Dendritic cell treated with granulocyte-macrophage colony-stimulating factor and Interleukin-4, amounts not matched to agents 40 ng/mL and 50 ng/mL, for 4 days (primary cell): ENCODE measurements around the gene CEP44.
"Not testable (repeated sequence)": the region's sequence is repeated elsewhere in the genome, so short reads cannot be mapped to it uniquely, and the experiment has no call there.

Experiments
- H3K27ac Mint-ChIP-seq: one replicate; pipeline ENCODE4 v1.8.0; 2022; ENCODE audit warnings: mild to moderate bottlenecking, mixed read lengths
- H3K27me3 Mint-ChIP-seq: one replicate; pipeline ENCODE4 v1.8.0; 2022; ENCODE audit warnings: mild to moderate bottlenecking, mixed read lengths
- H3K36me3 Mint-ChIP-seq: one replicate; pipeline ENCODE4 v1.8.0; 2022; ENCODE audit warnings: low read depth, mixed read lengths
- H3K4me1 Mint-ChIP-seq: one replicate; pipeline ENCODE4 v1.8.0; 2022; ENCODE audit warnings: low read depth, mixed read lengths
- H3K4me3 Mint-ChIP-seq: one replicate; pipeline ENCODE4 v1.8.0; 2022; ENCODE audit warnings: mild to moderate bottlenecking, moderate library complexity, mixed read lengths
- H3K9me3 Mint-ChIP-seq: one replicate; pipeline ENCODE4 v1.8.0; 2022; ENCODE audit warnings: mixed read lengths
- intact Hi-C: fragments of 100-400 bp; cut with micrococcal nuclease; formaldehyde crosslinking; loops from one replicate; pipeline ENCODE4 v1.15.0; 2022

Gene CEP44, protein sequence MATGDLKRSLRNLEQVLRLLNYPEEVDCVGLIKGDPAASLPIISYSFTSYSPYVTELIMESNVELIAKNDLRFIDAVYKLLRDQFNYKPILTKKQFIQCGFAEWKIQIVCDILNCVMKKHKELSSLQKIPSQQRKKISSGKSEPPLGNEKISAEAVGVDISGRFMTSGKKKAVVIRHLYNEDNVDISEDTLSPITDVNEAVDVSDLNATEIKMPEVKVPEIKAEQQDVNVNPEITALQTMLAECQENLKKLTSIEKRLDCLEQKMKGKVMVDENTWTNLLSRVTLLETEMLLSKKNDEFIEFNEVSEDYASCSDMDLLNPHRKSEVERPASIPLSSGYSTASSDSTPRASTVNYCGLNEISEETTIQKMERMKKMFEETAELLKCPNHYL

DNA sequence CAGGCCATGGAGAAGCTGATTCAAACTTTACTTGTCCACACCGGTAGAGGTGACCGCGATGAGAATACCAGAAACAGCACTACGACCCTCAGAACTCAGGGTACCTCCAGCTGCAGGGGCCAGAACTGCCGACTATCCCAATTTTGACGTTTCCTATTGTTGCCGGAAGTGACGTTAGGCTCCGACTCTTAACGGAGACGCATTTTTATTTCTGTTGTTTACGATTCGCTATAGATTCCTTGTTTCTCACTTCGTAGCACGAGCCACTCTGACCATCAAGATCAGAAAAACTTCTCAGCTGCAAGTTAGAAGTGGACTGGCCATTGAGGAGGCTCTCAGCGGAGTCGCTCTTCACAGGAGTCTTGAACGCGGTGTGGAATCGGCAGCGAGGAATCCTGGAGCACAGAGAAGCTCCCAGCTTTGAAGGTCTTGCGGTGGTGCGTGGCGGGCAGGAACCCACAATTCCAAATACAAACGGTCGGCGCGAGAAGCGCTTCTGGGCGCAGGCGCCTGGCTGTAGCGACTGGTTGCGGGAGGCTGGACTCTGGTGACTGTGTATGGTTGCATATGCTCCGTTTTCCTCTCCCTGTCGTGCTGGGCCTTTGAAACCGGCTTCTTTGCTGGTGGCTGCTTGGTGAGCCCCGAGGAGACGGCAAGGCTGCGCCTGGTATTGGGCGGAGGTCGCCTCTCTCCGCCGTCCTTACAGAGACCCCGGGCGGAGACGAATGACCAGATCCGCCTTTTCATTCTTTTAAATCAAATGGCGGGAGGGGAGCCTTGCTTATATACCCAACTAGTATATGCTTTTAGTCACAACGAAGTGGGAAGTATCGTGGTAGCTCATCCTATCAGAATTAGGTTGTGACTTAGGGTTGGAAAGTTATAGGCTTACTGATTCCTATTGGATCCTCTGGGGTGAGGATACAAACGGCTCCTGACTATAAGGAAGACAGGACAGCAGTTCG is at the start of gene CEP44, which contains the start of gene FBXO8:
CEP44 (plus strand) TSS at position 405 of the 965 bp plus-strand sequence. CDS start 15,211 bp downstream, outside the sequence.
FBXO8 (minus strand) TSS at position 161 of the 965 bp plus-strand sequence. CDS start 20,575 bp downstream, outside the sequence.
- Mint-ChIP-seq H3K9me3 (no peaks in the 10 kb centered on the region), H3K36me3 (peaks cover 36% of the 10 kb centered on the region), H3K27ac (peak within 1 kb of the TSS; percentile 100), H3K4me3 (peak within 1 kb of the TSS; percentile 93), H3K4me1 (peaks cover 50% of the 10 kb centered on the region), H3K27me3 (no peaks in the 10 kb centered on the region)
- intact Hi-C loops = loop anchor here (2.0 to 10.0 kb wide), 4 partner anchors 17 to 915 kb away; no protein-coding TSS in a partner anchor

DNA sequence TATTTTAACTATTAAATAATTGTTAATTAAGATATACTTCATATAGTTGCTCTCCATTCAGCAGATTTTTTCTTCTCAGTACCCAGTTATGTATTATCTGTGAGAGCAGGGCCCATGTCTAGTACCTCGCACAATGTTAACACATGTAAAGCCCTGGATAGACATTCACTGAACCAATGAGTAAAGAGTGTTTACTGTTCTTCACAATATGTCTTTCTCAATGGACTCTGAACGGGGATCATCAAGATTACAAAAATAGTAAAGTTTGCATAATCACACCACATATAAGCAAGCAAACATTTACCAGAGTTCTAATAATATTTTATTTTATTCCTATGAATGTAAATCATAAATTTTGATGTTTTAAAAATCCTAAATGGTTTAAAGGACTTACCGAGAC is 47.4 kb upstream of the CEP44 start:
- H3K4me1 Mint-ChIP-seq = no peaks in the 10 kb centered on the region
- no peaks in the 10 kb centered on the region for H3K9me3 Mint-ChIP-seq
- intact Hi-C loops = no loop called here
- H3K4me3 Mint-ChIP-seq = no peak overlapping the region
- H3K27ac Mint-ChIP-seq = no peak overlapping the region
- no peaks in the 10 kb centered on the region for H3K27me3 Mint-ChIP-seq
- H3K36me3 Mint-ChIP-seq = peaks cover 35% of the 10 kb centered on the region

DNA sequence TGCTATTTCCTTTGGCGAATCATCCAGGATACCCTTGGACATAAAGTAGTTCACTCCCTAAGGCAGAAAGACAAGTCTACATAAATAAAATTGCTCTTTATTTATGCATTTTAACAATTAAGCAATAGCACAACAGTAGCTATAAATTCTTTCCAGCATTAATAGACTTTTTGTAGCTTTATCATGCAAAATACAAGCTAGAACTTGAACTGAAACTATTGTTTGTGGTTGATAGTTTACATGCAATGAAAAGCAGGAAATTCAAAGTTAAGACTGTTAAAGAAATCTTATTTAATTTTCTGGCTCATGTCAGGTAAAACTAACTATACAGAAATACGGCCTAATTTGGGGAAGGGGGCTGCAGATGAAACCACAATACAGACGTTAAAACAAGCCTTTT is 42.5 kb upstream of the CEP44 start:
- H3K27me3 Mint-ChIP-seq = no peaks in the 10 kb centered on the region
- intact Hi-C loops = loop anchor here (5.0 kb wide), 1 partner anchor 56 kb away; no protein-coding TSS in a partner anchor
- H3K27ac Mint-ChIP-seq = no peak overlapping the region
- peaks cover 14% of the 10 kb centered on the region for H3K36me3 Mint-ChIP-seq
- H3K4me3 Mint-ChIP-seq = no peak overlapping the region
- no peaks in the 10 kb centered on the region for H3K4me1 Mint-ChIP-seq
- no peaks in the 10 kb centered on the region for H3K9me3 Mint-ChIP-seq

DNA sequence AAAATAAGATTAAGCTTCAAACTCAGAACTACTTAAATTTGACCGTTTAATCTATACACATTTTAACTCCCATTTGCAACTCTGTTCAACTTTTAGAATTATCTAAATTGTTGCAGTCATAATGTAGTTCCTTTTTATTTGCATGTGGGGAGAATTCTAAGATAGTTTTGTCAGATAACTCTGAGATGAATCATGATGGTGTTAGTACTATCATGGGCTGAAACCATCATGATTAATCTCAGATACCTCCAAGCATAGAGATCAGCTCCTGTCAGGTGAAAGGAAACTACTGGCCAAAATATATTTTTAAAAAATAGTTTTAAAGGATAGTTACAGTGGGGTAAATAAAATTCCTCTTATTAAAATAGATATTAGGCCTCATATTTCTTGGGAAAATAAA is 39.3 kb upstream of the CEP44 start:
- Mint-ChIP-seq H3K4me3 (no peak overlapping the region), H3K27ac (no peak overlapping the region), H3K36me3 (peaks cover 6% of the 10 kb centered on the region), H3K9me3 (no peaks in the 10 kb centered on the region), H3K4me1 (no peaks in the 10 kb centered on the region), H3K27me3 (no peaks in the 10 kb centered on the region)
- intact Hi-C loops = loop anchor here (5.0 kb wide), 1 partner anchor 53 kb away; no protein-coding TSS in a partner anchor

DNA sequence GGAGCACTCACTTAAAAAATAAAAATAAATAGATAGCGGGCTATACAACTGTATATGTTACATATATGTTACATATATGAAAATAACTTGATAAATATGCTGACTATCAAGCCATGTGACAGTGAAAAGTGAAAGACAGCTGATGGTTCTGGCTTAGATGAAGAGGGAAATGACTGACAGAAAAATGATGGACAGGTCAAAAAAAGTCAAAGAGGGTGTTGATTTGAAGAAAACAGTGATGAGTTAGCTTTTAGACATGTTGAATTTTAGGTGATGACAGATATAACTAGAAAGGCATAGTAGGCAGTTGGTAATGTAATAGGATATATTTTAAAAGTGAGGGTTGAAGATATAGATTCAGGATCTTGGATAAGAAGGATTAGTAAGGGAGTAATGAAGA is 38.0 kb upstream of the CEP44 start:
- no peaks in the 10 kb centered on the region for H3K4me1 Mint-ChIP-seq
- intact Hi-C loops = no loop called here
- H3K9me3 Mint-ChIP-seq = no peaks in the 10 kb centered on the region
- H3K36me3 Mint-ChIP-seq = peaks cover 15% of the 10 kb centered on the region
- H3K27me3 Mint-ChIP-seq = no peaks in the 10 kb centered on the region
- H3K27ac Mint-ChIP-seq = no peak overlapping the region
- H3K4me3 Mint-ChIP-seq = no peak overlapping the region

DNA sequence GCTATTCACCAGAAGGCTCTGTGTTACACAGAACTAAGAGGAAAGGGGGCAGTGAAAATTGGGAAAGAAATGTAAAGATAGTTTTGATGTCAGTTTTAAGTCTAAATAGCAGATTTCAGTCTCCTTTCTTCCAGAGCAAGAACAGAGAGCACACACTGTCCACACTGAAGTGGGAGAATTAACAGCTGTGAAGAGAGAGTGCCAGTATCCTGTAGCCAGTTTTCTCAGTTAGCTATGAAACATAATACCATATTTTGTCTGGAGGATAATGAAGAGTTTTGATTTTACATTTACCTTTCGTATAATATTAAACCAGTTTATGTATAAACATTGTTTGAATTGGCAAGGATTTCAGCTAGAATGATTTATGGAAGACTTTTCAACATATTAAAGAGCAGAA is 35.3 kb upstream of the CEP44 start:
- Mint-ChIP-seq H3K36me3 (peaks cover 16% of the 10 kb centered on the region), H3K4me3 (no peak overlapping the region), H3K27me3 (no peaks in the 10 kb centered on the region), H3K9me3 (no peaks in the 10 kb centered on the region), H3K27ac (no peak overlapping the region), H3K4me1 (no peaks in the 10 kb centered on the region)
- intact Hi-C loops = no loop called here

DNA sequence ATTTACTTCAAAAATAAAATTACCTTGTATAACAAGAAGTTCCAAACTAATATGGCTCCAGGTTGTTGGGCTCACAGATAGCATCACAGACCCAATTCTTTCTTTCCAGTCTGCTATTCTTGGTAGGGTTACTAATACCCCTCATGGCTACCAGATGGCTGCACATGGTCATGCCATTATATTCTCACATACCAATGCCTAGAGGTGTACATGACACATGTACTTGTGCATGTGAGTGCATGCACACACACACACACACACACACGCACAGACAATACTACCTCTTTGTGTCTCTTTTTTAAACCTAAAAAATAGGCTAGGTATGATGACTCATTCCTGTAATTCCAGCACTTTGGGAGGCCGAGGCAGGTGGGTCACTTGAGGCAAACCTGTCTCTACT is 31.3 kb upstream of the CEP44 start:
- no peak overlapping the region for H3K4me3 Mint-ChIP-seq
- intact Hi-C loops = no loop called here
- H3K9me3 Mint-ChIP-seq = no peaks in the 10 kb centered on the region
- no peaks in the 10 kb centered on the region for H3K27me3 Mint-ChIP-seq
- H3K4me1 Mint-ChIP-seq = no peaks in the 10 kb centered on the region
- H3K36me3 Mint-ChIP-seq = peaks cover 16% of the 10 kb centered on the region
- H3K27ac Mint-ChIP-seq = no peak overlapping the region

DNA sequence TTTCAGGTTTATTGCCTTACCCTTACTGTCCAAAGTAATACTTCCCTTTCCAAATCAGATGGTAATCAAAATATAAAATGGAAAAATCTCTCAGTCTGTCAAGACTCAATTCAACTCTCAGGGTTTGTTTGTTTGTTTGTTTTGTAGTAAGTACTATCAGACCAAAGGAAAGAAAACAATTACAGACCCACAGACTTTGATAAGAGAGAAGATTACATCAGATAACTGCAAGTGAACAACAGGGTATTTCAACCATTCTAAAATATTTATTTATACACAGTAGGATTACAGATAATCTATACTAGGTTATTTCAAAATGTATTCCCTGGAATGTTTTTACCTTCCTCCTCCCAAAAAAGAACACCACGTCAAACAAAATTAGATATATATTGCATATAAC is 29.1 kb upstream of the CEP44 start:
- Mint-ChIP-seq H3K9me3 (no peaks in the 10 kb centered on the region), H3K27me3 (no peaks in the 10 kb centered on the region), H3K4me1 (no peaks in the 10 kb centered on the region), H3K4me3 (no peak overlapping the region), H3K36me3 (peaks cover 21% of the 10 kb centered on the region), H3K27ac (no peak overlapping the region)
- intact Hi-C loops = no loop called here

DNA sequence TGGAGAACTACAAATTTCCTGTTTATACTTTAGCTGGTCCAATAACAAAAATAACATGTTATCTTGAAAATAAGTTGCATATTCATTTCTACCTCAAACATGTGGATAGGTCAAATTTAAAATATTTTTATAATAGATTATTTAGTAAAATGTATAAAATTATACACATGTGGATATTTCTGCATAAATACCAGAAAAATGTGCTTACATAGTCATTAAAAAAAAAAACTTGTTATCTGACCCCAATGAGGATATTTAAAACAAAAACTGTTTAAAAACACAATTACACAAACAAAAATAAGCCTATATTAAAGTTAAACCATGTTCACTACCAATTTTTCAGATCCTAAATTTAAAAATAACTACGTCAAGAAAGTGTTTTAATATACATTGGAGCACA is 28.3 kb upstream of the CEP44 start:
- H3K9me3 Mint-ChIP-seq = no peaks in the 10 kb centered on the region
- H3K27ac Mint-ChIP-seq = no peak overlapping the region
- intact Hi-C loops = no loop called here
- H3K4me3 Mint-ChIP-seq = no peak overlapping the region
- no peaks in the 10 kb centered on the region for H3K4me1 Mint-ChIP-seq
- no peaks in the 10 kb centered on the region for H3K27me3 Mint-ChIP-seq
- peaks cover 16% of the 10 kb centered on the region for H3K36me3 Mint-ChIP-seq

DNA sequence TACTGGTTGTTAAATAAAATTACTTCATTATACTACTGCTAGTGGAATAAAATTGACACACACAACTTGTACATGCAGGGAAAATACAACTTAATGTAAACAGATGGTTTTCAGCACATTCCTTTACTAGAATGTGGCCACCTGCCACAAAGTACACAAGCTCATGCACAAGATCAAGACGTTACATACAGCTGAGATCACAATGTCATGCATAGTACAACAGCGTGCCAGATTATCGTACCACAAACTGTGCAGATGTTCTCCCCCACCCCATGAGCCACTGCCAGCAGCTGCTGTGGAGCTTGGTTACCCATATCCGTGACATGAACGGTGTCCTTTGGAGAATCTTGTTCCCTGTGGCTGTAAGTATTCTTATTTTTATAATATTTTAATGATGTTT is 27.9 kb upstream of the CEP44 start:
- no peaks in the 10 kb centered on the region for H3K9me3 Mint-ChIP-seq
- intact Hi-C loops = no loop called here
- H3K4me3 Mint-ChIP-seq = no peak overlapping the region
- H3K27ac Mint-ChIP-seq = no peak overlapping the region
- no peaks in the 10 kb centered on the region for H3K4me1 Mint-ChIP-seq
- no peaks in the 10 kb centered on the region for H3K27me3 Mint-ChIP-seq
- H3K36me3 Mint-ChIP-seq = peaks cover 12% of the 10 kb centered on the region

DNA sequence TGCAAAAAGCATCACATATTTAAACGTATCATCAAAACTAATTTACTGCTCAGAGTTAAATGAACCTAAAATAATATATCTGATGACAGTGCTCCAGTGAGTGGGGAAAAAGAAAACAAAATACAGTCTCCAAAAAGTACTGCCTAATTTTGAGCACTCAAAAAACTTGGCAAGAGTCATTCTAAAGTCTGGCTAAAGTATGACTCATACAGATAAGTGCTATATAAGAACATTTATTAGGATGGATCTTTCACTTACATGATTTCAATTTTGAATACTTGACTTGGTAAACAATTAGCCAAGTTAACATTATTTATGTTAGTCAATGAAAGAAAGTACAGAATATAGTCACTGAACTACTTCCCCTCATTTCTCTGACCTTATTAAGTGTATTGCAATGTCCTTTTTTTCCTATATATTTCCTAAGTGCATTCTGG is 27.4 kb upstream of the CEP44 start:
- H3K36me3 Mint-ChIP-seq = peaks cover 12% of the 10 kb centered on the region
- H3K4me1 Mint-ChIP-seq = no peaks in the 10 kb centered on the region
- no peak overlapping the region for H3K4me3 Mint-ChIP-seq
- H3K9me3 Mint-ChIP-seq = no peaks in the 10 kb centered on the region
- H3K27me3 Mint-ChIP-seq = no peaks in the 10 kb centered on the region
- intact Hi-C loops = no loop called here
- H3K27ac Mint-ChIP-seq = no peak overlapping the region

DNA sequence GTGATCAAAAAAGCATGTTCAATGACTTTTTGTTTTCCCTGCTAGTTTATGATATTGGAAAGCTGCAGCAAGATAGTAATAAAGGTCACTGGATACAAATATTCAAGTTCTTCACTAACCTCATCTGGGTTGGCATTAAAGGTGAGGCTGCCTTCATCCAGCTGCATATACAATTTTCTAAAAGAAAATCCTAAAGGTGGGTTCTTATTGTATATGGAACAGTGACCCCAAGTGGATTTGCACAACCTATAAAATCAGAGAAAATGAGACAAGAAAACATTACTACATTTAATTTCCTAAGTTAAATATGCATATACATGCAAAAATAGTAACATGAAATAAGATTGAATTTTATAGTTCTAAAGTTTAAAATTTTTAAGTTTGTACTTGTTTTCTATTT is 24.1 kb upstream of the CEP44 start:
- intact Hi-C loops = no loop called here
- Mint-ChIP-seq H3K4me1 (no peaks in the 10 kb centered on the region), H3K27me3 (no peaks in the 10 kb centered on the region), H3K9me3 (no peaks in the 10 kb centered on the region), H3K27ac (no peak overlapping the region), H3K36me3 (peaks cover 17% of the 10 kb centered on the region), H3K4me3 (no peak overlapping the region)

DNA sequence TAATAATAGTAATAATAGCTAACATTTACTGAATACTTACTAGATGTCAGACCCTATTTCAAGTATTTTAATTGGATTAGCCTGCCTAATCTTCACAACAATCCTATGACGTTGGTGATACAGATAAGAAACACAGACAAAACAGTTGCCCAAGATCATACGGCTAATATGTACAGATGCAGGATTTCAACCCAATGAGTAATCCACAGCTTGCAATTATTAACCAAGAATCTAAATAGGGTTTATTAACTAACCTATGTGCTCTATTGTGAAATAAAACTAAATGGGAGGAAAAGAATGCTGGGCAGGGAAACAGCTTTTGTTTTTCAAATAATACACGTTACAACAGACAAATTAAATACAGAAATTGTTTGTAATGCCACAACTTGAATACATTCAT is 23.6 kb upstream of the CEP44 start:
- peaks cover 17% of the 10 kb centered on the region for H3K36me3 Mint-ChIP-seq
- intact Hi-C loops = no loop called here
- H3K9me3 Mint-ChIP-seq = no peaks in the 10 kb centered on the region
- no peak overlapping the region for H3K27ac Mint-ChIP-seq
- H3K4me1 Mint-ChIP-seq = no peaks in the 10 kb centered on the region
- no peak overlapping the region for H3K4me3 Mint-ChIP-seq
- H3K27me3 Mint-ChIP-seq = no peaks in the 10 kb centered on the region

DNA sequence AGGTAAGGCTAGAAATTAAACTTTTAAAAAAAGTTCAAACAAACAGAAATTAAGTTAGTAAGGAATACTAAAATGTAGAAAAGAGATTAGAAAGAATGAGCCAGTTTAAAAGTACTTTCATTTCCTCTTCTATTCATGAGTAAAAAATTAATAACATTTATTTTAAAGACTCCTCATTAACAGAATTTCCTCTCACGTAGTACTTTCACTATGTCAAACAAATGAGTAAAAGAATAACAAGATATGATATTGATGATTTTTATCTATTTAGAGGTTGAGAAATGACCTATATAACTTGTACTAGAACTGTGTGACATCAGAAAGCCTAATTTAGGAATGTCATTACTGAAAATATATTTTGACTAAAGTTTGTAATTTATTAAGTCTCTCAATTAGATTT is 22.3 kb upstream of the CEP44 start:
- H3K27me3 Mint-ChIP-seq, intact Hi-C loops, H3K4me1 Mint-ChIP-seq, H3K27ac Mint-ChIP-seq, H3K9me3 Mint-ChIP-seq, H3K4me3 Mint-ChIP-seq: not testable (repeated sequence)
- peaks cover 17% of the 10 kb centered on the region for H3K36me3 Mint-ChIP-seq
